ENCODE data around the gene FGFR2.

DNA sequence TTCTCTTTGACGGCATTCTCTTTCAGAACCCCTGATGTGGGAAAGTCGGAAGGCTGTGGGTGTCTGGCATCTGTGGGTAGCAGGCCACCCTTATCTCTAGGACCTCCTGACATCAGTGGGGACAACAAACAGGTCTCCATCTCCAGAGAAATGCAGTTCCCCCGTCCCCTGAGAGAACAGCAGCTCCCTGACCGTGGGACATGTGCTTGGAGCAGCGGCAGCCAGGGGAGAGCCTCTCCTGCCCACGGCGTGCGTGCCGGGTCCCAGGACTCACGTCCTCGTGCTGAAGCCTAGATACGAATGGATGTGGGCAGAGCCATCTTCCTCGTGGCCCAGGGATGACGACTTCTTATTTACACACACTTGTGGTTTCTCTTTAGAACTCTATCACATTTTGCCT is 133.0 kb downstream of the FGFR2 start:
- TF ChIP-seq RAD21 (IDR thresholded peaks at IDR 0.05): no peak
- TF ChIP-seq, protein P1, sequence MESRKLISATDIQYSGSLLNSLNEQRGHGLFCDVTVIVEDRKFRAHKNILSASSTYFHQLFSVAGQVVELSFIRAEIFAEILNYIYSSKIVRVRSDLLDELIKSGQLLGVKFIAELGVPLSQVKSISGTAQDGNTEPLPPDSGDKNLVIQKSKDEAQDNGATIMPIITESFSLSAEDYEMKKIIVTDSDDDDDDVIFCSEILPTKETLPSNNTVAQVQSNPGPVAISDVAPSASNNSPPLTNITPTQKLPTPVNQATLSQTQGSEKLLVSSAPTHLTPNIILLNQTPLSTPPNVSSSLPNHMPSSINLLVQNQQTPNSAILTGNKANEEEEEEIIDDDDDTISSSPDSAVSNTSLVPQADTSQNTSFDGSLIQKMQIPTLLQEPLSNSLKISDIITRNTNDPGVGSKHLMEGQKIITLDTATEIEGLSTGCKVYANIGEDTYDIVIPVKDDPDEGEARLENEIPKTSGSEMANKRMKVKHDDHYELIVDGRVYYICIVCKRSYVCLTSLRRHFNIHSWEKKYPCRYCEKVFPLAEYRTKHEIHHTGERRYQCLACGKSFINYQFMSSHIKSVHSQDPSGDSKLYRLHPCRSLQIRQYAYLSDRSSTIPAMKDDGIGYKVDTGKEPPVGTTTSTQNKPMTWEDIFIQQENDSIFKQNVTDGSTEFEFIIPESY (IDR thresholded peaks at IDR 0.05): no peak
- TF ChIP-seq, protein P2, sequence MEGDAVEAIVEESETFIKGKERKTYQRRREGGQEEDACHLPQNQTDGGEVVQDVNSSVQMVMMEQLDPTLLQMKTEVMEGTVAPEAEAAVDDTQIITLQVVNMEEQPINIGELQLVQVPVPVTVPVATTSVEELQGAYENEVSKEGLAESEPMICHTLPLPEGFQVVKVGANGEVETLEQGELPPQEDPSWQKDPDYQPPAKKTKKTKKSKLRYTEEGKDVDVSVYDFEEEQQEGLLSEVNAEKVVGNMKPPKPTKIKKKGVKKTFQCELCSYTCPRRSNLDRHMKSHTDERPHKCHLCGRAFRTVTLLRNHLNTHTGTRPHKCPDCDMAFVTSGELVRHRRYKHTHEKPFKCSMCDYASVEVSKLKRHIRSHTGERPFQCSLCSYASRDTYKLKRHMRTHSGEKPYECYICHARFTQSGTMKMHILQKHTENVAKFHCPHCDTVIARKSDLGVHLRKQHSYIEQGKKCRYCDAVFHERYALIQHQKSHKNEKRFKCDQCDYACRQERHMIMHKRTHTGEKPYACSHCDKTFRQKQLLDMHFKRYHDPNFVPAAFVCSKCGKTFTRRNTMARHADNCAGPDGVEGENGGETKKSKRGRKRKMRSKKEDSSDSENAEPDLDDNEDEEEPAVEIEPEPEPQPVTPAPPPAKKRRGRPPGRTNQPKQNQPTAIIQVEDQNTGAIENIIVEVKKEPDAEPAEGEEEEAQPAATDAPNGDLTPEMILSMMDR (IDR thresholded peaks at IDR 0.05; ENCODE audit: low read depth, low read length, missing input control): no peak
- no peak for TF ChIP-seq EGR1 (IDR thresholded peaks at IDR 0.05; ENCODE audit: low read depth in 2 of 2)
- TF ChIP-seq TAF1 (conservative IDR thresholded peaks at IDR 0.05): no peak
- TF ChIP-seq, protein P3, sequence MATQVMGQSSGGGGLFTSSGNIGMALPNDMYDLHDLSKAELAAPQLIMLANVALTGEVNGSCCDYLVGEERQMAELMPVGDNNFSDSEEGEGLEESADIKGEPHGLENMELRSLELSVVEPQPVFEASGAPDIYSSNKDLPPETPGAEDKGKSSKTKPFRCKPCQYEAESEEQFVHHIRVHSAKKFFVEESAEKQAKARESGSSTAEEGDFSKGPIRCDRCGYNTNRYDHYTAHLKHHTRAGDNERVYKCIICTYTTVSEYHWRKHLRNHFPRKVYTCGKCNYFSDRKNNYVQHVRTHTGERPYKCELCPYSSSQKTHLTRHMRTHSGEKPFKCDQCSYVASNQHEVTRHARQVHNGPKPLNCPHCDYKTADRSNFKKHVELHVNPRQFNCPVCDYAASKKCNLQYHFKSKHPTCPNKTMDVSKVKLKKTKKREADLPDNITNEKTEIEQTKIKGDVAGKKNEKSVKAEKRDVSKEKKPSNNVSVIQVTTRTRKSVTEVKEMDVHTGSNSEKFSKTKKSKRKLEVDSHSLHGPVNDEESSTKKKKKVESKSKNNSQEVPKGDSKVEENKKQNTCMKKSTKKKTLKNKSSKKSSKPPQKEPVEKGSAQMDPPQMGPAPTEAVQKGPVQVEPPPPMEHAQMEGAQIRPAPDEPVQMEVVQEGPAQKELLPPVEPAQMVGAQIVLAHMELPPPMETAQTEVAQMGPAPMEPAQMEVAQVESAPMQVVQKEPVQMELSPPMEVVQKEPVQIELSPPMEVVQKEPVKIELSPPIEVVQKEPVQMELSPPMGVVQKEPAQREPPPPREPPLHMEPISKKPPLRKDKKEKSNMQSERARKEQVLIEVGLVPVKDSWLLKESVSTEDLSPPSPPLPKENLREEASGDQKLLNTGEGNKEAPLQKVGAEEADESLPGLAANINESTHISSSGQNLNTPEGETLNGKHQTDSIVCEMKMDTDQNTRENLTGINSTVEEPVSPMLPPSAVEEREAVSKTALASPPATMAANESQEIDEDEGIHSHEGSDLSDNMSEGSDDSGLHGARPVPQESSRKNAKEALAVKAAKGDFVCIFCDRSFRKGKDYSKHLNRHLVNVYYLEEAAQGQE (IDR thresholded peaks at IDR 0.05): no peak
- no peak for TF ChIP-seq YY1 (IDR thresholded peaks at IDR 0.05)
- TF ChIP-seq GABPA (IDR thresholded peaks at IDR 0.05 in 1 of 2, conservative IDR thresholded peaks at IDR 0.05 in 1 of 2): no peak
- TF ChIP-seq HNF4G (IDR thresholded peaks at IDR 0.05): no peak
- TF ChIP-seq, protein P4, sequence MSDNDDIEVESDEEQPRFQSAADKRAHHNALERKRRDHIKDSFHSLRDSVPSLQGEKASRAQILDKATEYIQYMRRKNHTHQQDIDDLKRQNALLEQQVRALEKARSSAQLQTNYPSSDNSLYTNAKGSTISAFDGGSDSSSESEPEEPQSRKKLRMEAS (IDR thresholded peaks at IDR 0.05): no peak
- no peak for TF ChIP-seq NR2F2 (IDR thresholded peaks at IDR 0.05)
- TF ChIP-seq, protein P5, sequence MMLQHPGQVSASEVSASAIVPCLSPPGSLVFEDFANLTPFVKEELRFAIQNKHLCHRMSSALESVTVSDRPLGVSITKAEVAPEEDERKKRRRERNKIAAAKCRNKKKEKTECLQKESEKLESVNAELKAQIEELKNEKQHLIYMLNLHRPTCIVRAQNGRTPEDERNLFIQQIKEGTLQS (IDR thresholded peaks at IDR 0.05): no peak

Data from liver (tissue), 3 donors.